Activated naive CD4-positive, alpha-beta T cell treated with anti-CD3 and anti-CD28 coated beads, Interleukin-2, amount 50 U/mL, for 16 hours (primary cell): ENCODE results near the gene SDK1.
A peak's percentile ranks its signal among the peaks of the same experiment; 100 is the strongest.
"Not testable (repeated sequence)": the region's sequence is repeated elsewhere in the genome, so short reads cannot be mapped to it uniquely, and the experiment has no call there.

Experiments used
- DNase-seq: peaks from one replicate; pipeline ENCODE4 v3.0.0-alpha.2; 2020

The SDK1 gene

DNA sequence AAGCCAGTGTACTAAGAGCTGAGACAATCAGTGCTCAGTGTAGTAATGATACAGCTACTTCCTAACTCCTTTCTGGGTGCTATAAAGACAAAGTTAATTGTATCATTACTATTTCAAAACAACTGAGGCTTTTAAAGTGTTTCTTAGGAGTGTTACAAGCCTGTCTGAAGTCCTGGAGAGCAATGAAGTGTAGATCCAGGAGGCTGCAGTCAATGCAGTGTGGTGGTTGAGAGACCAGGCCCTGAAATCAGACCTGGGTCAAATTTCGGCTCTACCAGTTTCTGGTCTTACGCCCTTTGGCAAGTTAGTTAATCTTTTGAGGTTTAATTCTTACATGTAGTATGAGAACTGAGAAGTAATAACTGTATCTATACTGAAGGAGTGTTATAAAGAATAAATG lies 387.0 kb downstream of the SDK1 start:
- DNase-seq: no peak

DNA sequence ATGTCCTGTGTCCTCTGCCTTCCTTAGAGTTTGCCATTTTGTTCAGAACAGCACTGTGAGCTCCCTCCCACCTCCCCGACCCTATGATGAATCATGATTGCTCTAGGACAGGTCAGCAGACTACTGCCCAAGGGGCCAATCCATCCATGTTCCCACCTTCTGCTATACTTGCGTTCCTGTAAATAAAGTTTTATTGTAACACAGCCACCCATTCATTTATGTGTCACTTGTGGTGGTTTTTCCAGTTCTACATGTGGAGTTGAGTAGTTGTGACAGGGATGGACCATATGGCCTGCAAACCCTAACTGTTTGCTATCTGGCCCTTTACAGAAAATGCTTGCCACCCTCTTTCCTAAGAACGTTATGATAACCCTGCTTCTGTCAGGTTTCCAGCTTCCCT lies 387.8 kb downstream of the SDK1 start:
- no peak for DNase-seq

DNA sequence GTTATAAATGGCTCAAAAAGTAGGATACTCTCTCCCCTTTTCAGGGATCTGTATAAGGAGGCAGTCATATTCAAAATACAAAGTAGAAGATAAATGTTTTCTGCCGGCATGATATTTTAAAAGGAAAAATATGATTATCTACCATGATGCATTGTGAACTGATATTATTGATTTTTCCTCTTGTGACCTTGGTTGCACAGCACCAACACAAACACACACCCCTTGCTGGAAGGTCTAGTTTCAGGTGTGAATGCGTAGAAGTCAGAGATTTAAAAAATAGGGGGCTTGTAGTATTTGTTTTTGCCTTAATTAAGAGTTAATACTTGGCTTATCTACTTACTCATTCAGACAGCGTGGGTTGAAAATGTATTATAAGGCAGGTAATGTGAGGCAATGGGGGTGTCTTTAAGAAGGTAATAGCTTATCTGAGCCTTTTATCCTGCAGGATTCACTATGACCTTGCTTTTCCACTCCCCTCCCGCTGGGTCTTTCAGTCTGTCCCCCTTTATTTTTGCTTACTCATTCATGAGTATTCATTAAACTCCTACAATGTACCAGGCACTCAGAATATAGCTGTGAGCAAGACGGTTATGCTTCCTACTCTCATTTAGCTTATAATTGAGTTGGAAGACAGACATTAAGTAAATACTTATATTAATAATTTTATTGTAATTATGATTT lies 390.6 kb downstream of the SDK1 start:
- DNase-seq: no peak

DNA sequence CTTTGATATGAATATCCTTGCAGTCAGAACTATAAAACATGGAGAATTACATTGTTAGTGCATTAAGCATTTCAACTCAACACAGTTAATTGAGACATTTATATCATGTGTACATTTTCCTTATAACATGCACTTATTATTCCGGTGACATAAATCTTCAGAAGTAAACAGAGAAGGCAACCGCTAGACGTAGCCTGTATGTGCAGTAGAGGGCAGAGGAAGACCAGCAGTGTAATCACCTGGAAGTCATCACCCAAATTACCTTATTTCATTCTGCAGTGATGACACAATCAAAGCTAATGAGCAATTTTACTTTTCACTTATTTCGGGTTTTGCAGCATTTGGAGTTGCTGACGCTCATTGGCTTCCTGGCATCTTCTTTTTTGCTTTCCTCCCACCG lies 394.6 kb downstream of the SDK1 start:
- no peak for DNase-seq

DNA sequence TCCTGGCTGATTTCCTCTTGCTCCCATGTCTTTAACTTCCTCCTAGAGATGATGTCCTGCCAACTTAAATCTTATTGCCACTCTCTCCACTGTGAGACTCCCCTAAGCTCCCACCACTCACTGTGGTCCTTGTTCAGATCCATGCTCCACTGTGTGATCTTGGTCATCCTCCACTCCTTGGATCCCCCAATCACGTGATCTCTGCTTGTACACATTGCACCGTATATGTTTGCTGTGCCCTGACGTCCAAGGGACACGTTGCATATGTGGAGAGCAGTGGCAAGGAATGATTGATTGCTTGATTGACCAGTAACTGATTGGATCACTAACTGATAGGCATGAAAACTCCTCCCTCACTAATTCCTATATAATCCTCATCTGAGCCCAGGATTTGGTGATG lies 395.1 kb downstream of the SDK1 start:
- no peak for DNase-seq

DNA sequence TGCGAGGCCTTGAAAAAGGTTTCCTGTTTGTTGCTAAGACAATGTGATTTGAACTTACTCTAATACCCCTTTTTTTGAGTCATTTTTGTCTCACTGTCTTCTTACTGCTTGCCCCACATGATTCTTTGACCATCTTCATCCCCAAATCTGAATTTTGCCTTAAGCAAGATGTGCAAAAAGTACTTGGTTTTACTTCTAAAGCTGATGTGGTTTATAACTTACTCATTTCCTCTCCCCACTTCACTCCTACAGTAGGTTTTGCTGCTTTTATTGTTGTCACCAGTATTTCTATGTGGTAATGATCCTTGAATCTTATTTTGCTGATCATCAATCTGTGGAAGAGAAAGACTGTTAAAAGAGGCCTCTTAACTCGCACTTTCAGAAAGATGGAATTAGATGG lies 396.4 kb downstream of the SDK1 start:
- DNase-seq: no peak

DNA sequence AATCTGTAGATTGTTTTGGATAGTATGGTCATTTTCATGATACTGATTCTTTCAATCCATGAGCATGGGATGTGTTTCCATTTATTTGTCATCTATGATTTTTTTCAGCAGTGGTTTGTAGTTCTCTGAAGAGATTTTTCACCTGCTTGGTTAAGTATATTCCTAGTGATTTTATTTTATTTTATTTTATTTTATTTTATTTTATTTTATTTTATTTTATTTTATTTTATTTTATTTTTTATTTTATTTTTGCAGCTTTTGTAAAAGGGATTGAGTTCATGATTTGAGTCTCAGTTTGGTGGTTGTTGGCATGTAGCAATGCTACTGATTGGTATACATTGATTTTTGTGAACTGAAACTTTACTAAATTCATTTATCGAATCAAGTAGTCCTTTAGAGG lies 404.2 kb downstream of the SDK1 start:
- no peak for DNase-seq

DNA sequence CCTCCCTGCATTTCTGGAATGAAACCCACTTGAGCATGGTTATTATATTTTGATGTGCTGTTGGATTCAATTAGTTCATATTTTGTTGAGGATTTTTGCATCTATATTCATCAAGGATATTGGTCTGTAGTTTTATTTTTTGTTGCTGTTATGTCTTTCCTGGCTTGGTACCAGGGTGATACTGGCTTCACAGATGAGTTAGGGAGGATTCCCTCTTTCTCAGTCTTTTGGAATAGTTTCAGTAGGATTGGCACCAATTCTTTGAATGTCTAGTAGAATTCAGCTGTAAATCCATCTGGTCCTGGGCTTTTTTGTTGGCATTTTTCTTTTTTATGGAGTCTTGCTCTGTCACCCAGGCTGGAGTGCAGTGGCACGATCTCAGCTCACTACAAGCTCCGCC lies 405.0 kb downstream of the SDK1 start:
- not testable (repeated sequence) for DNase-seq

DNA sequence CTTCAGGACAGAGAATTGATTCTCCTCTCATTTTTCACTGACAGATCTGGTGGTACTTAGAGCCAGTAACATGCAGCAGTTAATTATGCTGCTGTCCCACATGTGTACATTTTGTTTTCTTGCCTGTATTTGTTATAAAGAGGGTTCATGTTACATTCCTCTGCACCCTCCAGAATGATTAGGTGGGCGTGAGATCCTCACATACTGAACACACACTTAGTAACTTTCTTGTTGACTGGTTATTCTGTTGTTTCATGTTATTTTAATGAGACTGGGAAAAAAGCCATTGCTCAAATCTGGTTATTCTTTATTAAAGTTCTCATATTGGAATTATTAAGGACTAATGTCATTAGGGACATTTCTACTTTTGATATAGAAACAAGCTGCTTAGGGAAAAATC lies 409.1 kb downstream of the SDK1 start:
- no peak for DNase-seq

DNA sequence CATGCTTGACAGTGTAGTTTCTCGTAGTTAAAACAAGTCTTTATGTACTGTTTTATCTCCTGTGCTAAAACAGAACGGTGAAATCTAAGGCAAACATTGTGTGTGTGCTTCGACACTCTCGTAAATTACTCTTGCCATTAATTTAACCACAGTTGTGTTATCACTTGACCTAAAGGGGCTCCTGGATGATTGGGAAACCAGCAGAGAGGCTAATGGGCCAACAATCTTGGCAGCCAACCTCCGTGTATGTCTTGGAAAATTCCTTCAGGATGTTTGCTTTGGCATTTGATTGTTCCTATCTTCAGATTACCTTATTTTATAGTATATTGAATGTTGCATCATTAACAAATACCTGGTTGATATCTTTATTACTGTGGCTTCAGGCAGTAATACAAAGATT lies 409.5 kb downstream of the SDK1 start:
- no peak for DNase-seq

DNA sequence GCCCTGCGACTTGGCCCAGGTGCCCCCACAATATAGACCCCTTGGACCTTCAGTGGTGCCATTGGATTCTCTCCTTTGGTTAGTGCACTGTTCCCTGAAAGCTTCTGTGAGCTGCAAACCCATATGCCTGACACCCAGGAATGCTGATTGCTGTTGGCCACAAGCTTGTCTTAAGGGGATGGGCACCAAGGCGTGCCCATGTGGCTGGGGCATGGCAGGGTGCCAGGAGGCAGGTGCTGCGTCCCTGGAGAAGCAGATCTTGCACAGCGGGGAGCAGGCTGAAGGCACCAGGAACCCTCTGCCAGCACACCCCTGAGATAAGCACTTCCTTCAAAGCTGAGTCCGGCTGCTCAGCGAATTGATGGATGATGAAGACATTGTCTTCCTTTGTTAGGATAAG lies 411.8 kb downstream of the SDK1 start:
- no peak for DNase-seq

DNA sequence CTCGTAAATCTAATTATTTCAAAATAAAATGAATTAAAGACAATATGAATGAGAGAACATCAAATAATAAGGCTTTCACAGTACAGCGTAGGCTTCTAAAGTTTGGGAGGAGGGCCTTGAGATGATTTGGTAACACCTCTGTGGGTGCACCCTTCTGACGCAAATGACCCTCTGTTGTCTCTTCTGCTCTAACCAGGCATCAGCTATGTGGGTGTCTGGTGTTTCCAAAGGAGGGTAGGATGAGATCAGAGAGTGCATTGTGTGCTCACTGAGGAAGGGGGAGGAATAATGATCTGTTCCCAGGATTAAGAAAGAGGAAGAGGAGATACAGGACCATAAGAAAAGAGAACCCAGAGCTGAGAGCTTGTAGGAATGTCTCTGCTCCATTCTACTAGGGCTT lies 420.4 kb downstream of the SDK1 start:
- DNase-seq: no peak

DNA sequence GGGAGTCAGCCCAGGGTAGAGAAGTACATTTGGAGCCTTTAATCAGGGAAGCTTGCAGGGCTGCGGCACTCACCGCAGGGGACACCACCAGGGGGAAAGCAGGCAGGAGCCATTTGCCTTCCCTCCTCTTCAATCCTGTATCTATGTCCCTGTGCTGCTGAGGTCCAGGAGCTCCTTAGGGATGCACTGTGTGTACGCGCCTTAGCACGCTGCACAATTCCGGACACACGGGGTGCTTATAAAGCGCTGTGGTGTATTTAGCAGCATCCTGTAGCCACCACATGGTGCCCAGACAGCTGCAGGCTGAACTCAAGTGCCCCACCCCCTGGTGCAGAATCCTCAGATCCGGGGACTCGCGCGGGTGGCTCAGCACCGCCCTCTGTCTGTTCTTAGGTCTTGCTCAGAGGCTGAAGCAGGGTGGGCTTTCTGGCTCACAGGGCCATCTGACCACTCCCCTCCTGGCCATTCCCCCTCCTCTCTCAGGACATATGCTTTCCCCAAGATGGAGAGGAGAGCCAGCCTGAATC lies 421.4 kb downstream of the SDK1 start:
- DNase-seq: peak; percentile 24

DNA sequence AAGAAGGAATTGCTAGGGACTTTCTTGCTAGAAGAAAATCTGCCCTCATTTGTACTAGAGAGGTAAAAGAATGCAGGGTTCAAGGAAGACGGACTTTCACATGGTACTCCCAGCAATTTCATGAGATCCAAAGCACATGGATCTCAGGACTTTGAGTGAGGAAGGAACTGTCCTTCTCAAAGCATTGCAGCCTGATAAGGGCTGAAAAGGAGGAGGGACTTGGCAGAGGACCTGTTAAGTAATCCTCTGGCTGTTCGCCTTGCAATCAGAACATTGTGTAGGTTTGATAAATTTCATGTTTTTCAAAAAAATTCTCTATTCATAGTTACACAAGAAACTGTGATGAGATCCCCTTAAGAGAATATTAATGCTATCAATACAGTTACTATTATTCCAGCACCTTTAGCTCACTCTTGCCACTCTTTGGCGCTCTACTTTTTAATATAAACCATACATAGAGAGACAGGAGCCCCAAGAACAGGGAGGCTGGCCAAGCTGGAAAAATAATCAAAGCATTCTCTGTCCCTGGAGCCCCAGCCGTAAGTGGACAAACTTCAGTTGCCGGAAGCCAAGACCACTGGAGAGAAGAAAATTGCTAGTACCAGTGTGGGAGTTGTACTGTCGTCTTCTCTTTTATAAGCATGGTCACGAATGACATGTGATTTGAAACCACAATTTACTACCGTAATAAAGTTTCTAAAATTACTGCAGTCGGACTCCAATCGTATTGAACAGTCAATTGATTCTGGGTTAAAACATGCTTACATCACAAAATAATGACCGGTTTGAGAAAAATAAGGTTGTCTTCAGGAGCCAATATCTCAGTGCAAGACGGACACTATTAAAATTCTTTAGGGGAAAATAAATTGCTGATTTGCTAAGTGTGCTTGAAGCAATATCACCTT lies 424.4 kb downstream of the SDK1 start:
- DNase-seq: no peak

DNA sequence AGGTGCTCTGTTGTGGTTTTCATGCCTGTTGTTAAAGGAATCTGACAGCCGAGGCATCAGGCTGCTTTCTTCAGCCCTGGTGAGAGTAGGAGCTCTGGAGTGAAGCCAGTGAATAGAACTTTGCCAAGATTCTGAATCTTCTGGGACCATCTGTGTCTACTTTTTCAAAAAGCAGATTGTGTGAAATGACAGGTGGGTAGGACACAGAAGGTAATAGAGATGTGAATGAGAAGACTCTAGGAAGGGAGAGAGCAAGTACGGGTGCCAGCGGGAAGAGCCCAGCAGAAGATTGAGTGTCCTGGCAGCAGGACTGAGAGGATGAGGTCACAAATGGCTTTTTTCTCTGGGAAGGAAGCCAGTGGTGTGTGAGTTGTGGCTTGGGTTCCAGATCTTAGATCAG lies 429.2 kb downstream of the SDK1 start:
- DNase-seq: no peak

DNA sequence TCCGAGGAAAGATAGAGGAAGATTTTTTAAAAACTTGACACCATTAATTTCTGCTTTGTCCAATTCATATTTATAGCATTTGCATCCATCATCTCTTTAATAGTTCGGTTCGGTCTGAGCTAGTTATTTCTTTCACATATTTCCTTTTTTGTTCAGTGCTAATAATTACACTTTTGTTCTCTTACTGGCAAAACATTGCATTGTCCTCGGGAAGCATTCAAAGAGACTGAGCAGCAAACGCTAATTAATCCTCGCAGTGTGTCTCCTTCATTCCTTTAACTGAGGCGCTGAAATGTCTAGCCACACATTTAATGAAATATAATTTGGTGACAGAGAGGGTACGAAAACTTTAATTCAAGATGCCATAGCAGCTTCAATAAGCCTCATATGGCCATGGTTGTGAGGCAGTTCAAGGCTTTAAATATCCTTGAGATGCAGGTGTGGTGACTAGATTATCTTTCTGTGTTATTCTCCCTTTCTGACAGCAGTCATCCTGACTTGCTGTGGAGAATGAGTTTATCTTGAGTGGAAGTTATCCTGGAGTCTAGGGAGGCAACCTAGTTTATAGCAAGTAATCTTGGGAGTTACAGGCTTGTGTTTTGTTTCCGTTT lies 431.4 kb downstream of the SDK1 start:
- DNase-seq: no peak

DNA sequence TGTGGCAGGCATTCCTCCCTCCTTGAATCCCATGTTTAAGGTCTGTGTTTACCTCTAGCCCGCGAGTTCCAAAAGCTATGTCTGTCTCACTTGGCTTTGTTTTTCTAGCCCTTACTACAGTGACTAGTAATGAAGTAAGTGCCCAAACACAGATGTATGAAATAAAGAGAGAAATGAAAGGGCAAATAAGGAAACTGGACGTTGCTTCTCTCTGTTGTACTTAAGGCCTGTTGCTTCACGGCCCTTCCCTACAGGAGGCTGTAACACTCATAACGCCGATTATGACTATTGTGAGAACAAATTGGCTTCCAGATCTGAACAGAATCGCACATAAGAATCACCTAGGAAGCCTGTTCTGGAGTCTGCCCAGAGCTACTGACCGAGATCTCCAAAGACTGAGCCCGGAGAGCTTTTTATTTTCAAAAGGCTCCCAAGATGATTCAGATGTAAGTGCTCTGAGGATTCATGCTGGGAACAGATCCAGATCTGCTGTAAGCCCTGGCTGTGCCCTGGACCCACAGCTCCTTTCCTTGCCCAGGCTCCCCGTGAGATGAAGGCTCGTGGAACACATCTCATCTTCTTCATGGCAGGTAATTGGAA lies 432.6 kb downstream of the SDK1 start:
- no peak for DNase-seq

DNA sequence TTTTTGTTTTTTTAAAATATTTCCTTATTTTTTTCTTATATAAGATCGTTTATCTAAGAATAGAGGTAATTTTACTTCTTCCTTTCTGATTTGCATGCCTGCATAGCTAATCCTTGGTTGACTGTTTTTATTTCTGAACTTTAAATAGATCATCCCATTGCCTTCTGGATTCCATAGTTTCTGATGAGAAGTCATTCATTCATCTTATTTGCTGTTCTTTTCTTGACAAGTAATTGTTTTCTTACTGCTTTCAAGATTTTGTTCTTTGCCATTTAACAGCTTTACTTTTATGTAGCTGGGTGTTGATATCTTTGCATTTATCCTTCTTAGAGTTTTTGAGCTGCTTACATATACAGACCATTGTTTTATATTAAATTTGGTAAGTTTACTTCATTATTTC lies 437.9 kb downstream of the SDK1 start:
- DNase-seq: no peak

DNA sequence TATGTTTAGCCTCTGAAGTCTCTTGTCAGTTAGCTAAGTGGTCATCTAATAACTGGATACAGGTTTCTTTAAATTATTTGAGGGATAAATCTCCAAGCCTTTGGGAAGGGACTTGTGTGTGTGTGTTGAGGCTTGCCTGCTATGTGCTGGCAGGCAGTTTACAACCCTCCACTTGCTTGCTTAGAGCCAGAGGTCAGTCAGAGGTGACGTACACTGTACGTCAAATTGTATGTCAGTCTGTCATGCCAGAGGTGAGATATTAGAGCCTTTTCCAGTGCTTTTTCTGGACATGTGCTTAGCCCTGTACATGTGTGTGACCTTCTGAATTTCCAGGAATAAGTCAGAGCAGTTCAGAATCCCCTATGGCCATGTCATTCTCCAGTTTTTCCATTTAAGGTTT lies 438.9 kb downstream of the SDK1 start:
- no peak for DNase-seq

DNA sequence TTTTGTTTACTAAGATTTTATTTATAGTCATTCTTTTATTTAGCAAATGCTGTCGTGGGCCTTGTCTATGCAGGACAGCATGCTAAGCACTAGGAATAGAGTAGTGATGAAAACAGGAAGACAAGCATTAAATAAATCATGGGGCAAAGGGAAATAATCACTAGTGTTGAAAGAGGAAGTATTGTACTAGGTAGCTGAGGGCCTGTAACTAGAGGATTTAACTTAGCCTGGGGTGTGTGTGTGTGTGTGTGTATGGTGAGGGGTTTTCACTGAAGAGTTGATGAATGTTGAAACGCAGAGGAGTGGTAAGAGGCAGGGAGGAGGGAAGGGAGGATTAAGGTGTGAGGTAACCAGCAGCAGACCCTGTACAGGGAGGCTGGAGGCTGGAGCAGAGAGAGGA lies 446.4 kb downstream of the SDK1 start:
- DNase-seq: no peak

DNA sequence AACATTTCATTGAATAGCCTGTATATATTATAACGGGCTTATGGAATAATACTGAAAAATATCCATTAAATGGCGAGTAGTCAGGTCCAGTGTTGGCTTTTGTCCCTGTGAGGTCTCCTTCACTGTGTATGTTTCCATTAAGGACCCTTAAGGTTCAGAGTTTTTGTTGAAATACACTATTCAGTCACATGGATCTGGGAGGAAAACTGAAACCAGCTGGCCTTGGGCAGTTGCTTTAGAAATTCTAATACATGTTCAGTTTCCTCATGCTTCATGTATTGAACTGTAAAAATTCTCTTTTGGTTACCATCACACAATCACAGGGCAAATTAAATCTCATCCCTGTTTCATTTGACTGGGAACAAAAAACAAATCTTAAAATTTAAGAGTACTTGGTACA lies 447.3 kb downstream of the SDK1 start:
- DNase-seq: no peak

DNA sequence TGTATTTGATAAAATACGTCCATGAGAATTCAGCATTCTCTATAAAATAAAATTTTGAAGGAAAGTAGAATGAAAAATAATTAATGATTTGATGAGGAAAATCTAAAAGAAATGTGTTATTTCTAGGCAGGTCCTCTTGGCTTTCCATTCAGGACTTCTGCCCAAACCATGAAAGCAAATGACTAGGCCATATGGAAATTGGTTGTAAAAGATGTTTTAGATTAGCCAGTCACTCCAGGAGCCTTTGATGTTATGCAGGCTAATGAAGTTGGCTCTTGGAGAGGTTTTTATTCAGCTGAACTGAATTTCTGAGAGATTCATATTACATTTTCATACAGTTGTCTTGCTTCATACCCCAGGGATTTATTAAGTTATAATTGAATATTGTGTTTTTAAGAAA lies 452.8 kb downstream of the SDK1 start:
- no peak for DNase-seq
